Suprapubic skin (tissue), 4 donors: ENCODE data around the gene CARD16. TPM values are rescaled to one million over a fixed set of nuclear protein-coding genes. Genes with fewer than 3 reads are reported as not detected.
"Not testable (repeated sequence)": the region's sequence is repeated elsewhere in the genome, so short reads cannot be mapped to it uniquely, and the experiment has no call there.

Experiments
- DNase-seq, 2 donors: peaks; one replicate each; pipeline ENCODE4 v3.0.0-alpha.2; 2019; ENCODE audit warnings: low spot score in 2 of 2
- H3K27ac ChIP-seq: fragments of 200-600 bp; sonication (generic); one replicate; pipeline ENCODE4 v1.5.1; 2019
- H3K27me3 ChIP-seq: fragments of 200-600 bp; sonication (generic); one replicate; pipeline ENCODE4 v1.5.1; 2019
- H3K36me3 ChIP-seq: fragments of 200-600 bp; sonication (generic); one replicate; pipeline ENCODE4 v1.5.1; 2019
- H3K4me1 ChIP-seq: fragments of 200-600 bp; sonication (generic); one replicate; pipeline ENCODE4 v1.5.1; 2019
- H3K4me3 ChIP-seq: fragments of 200-600 bp; sonication (generic); one replicate; pipeline ENCODE4 v1.5.1; 2019; ENCODE audit warnings: mild to moderate bottlenecking
- H3K9me3 ChIP-seq: fragments of 200-600 bp; sonication (generic); one replicate; pipeline ENCODE4 v1.5.1; 2019
- EP300 ChIP-seq: sonication (generic); formaldehyde crosslinking; IDR thresholded peaks from one replicate; pipeline ENCODE4 v1.6.1; 2017; ENCODE audit warnings: antibody characterized with exemption
- POLR2A ChIP-seq, 2 donors: fragments of 450-650 bp; IDR thresholded peaks; one replicate each; pipeline ENCODE4 v1.6.1; 2017; ENCODE audit warnings: antibody characterized with exemption in 2 of 2, mild to moderate bottlenecking in 2 of 2, moderate library complexity in 2 of 2
- POLR2AphosphoS5 ChIP-seq, 3 donors: sonication (generic); formaldehyde crosslinking; IDR thresholded peaks; one replicate each; pipeline ENCODE4 v1.6.1; 2017; ENCODE audit warnings: antibody characterized with exemption in 3 of 3
- WGBS: methylation state at CpG from one replicate; pipeline ENCODE4 v1.1.5; 2018; 5-methylcytosine and 5-hydroxymethylcytosine counted together
- total RNA-seq, 4 donors: library from RNA; depleted of rRNA; stranded (reverse); fragments of >200 nt; gene quantifications; one replicate each; pipeline ENCODE4 v1.1.0, GENCODE V29; 2016
- TF ChIP-seq, protein P1 (sequence below), 2 donors: fragments of 200-600 bp in 1 of 2; fragments of 450-650 bp in 1 of 2; sonication (generic) in 1 of 2; IDR thresholded peaks; one replicate each; pipeline ENCODE4 v1.5.1; 2016 to 2019; ENCODE audit warnings: antibody characterized with exemption in 2 of 2, mild to moderate bottlenecking in 1 of 2, moderate library complexity in 1 of 2

CARD16 gene
- total RNA-seq, 4 donors from 2014 or later = 1.6 to 9.0 (median 3.5) TPM

GRCh38 chr11:105049481-105049880, 4.3 kb upstream of the CARD16 start:
- no peaks in the 10 kb centered on the region for H3K27me3 ChIP-seq
- no peaks in the 10 kb centered on the region for H3K9me3 ChIP-seq
- H3K36me3 ChIP-seq = no peaks in the 10 kb centered on the region
- DNase-seq = no peak
- no peak for TF ChIP-seq POLR2AphosphoS5 (IDR thresholded peaks at IDR 0.05)
- H3K4me1 ChIP-seq = peaks cover 22% of the 10 kb centered on the region
- H3K27ac ChIP-seq = no peak overlapping the region
- 82% methylated on average over 1 of the region's 1 CpG for WGBS
- no peak overlapping the region for H3K4me3 ChIP-seq

DNA sequence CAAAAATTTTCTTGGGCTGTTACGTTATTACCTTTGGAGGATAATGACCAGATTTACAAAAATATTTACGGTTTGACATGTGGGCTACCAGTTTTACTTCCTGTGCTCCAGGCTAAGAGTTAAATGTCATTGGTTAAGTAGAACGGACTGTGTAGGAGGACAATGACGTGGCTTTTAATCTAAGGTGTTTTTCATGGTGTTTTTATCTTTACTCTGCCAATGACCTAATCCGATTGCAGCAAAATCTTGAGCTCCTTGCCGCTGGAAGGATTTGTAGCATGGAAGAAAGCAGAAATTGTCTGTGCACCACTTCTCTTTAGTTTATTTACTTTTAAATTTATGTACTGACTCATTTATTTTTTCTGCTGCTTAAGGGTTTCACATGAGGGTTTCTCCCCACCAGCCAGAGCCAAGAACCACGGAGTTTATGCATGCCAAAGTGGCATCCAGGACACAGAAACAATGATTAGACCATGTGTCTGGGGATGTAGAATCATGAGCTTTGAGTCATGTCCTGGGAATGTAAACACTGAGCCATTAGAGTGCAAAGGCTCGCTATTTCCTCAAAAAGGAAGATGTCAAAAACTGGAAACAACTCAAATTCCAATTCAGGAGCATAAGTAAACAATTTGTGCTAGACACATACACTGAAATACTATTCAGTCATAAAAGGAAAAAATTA, 1.9 kb upstream of the CARD16 start:
- no peak overlapping the region for H3K27ac ChIP-seq
- TF ChIP-seq EP300 (peak; percentile 8), POLR2AphosphoS5 (IDR thresholded peaks at IDR 0.05) (peak in 1 of 3 donors; percentile 19), POLR2A (IDR thresholded peaks at IDR 0.05) (no peak)
- DNase-seq = peak in 1 of 2 donors; percentile 63
- H3K4me1 ChIP-seq = peaks cover 29% of the 10 kb centered on the region
- H3K36me3 ChIP-seq = no peaks in the 10 kb centered on the region
- no peaks in the 10 kb centered on the region for H3K9me3 ChIP-seq
- no peaks in the 10 kb centered on the region for H3K27me3 ChIP-seq
- H3K4me3 ChIP-seq = no peak overlapping the region
- WGBS = 38% methylated on average over 8 of the region's 8 CpGs

GRCh38 chr11:105045676-105046296, 651 bp upstream of the CARD16 start:
- peak in 1 of 2 donors; percentile 73 for DNase-seq
- Histone ChIP-seq H3K4me1 (peaks cover 30% of the 10 kb centered on the region), H3K4me3 (peak overlapping the region; percentile 41), H3K27me3 (no peaks in the 10 kb centered on the region), H3K27ac (peak overlapping the region; percentile 50), H3K36me3 (no peaks in the 10 kb centered on the region), H3K9me3 (no peaks in the 10 kb centered on the region)
- WGBS = 51% methylated on average over 5 of the region's 5 CpGs
- TF ChIP-seq POLR2AphosphoS5 (IDR thresholded peaks at IDR 0.05) = no peak

DNA sequence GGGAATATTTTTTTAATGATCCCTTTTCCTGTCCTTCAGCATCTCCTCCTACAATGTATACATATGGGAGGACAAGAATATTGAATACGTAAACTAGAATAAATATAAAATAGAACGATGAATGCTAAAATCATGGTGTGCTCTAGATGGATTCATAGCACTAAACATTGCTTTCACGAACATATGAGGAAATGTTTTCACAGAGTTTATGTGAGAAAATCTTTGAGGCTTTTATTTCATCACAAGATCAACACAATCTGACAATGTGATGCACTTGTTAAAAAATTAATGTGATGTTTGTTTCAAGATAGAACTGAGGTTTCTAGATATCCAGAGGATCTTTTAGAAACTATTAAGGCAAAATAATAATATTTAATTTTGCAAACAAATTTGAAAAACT, 3.0 kb downstream of the CARD16 start:
- no peak for DNase-seq
- 89% methylated on average over 3 of the region's 3 CpGs for WGBS
- Histone ChIP-seq H3K36me3 (no peaks in the 10 kb centered on the region), H3K4me3 (no peak overlapping the region), H3K9me3 (no peaks in the 10 kb centered on the region), H3K27me3 (no peaks in the 10 kb centered on the region), H3K4me1 (peaks cover 28% of the 10 kb centered on the region), H3K27ac (no peak overlapping the region)
- TF ChIP-seq POLR2AphosphoS5 (IDR thresholded peaks at IDR 0.05) = no peak
- TF ChIP-seq EP300 = no peak
- TF ChIP-seq POLR2A (IDR thresholded peaks at IDR 0.05) = no peak
- TF ChIP-seq, protein P1, sequence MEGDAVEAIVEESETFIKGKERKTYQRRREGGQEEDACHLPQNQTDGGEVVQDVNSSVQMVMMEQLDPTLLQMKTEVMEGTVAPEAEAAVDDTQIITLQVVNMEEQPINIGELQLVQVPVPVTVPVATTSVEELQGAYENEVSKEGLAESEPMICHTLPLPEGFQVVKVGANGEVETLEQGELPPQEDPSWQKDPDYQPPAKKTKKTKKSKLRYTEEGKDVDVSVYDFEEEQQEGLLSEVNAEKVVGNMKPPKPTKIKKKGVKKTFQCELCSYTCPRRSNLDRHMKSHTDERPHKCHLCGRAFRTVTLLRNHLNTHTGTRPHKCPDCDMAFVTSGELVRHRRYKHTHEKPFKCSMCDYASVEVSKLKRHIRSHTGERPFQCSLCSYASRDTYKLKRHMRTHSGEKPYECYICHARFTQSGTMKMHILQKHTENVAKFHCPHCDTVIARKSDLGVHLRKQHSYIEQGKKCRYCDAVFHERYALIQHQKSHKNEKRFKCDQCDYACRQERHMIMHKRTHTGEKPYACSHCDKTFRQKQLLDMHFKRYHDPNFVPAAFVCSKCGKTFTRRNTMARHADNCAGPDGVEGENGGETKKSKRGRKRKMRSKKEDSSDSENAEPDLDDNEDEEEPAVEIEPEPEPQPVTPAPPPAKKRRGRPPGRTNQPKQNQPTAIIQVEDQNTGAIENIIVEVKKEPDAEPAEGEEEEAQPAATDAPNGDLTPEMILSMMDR (IDR thresholded peaks at IDR 0.05) = no peak

DNA sequence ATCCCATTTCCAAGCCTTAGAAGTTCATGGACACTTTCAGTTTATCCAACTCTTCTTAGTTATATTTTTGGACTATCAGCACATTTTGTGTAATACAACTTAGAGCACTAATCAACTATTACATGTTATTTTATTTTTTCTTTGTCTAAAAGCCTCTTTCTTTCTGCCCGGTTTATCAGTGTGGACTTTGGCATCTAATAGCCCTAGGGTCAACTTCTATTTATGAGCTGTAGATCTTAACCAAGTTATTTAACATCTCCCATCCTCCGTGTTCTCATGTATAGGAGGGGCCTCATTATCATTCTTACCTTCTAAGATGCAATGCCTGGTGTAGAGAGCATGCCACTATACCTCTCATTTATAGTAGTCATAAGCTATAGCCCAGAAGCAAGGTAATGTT, 4.4 kb downstream of the CARD16 start:
- Histone ChIP-seq H3K4me1 (peaks cover 15% of the 10 kb centered on the region), H3K27me3 (no peaks in the 10 kb centered on the region), H3K4me3 (no peak overlapping the region), H3K9me3 (no peaks in the 10 kb centered on the region), H3K36me3 (no peaks in the 10 kb centered on the region), H3K27ac (no peak overlapping the region)
- DNase-seq = no peak
- TF ChIP-seq, protein P1 (IDR thresholded peaks at IDR 0.05) = no peak
- TF ChIP-seq EP300 (no peak), POLR2AphosphoS5 (IDR thresholded peaks at IDR 0.05) (no peak), POLR2A (IDR thresholded peaks at IDR 0.05) (no peak)
- WGBS = 98% methylated on average over 2 of the region's 2 CpGs

DNA sequence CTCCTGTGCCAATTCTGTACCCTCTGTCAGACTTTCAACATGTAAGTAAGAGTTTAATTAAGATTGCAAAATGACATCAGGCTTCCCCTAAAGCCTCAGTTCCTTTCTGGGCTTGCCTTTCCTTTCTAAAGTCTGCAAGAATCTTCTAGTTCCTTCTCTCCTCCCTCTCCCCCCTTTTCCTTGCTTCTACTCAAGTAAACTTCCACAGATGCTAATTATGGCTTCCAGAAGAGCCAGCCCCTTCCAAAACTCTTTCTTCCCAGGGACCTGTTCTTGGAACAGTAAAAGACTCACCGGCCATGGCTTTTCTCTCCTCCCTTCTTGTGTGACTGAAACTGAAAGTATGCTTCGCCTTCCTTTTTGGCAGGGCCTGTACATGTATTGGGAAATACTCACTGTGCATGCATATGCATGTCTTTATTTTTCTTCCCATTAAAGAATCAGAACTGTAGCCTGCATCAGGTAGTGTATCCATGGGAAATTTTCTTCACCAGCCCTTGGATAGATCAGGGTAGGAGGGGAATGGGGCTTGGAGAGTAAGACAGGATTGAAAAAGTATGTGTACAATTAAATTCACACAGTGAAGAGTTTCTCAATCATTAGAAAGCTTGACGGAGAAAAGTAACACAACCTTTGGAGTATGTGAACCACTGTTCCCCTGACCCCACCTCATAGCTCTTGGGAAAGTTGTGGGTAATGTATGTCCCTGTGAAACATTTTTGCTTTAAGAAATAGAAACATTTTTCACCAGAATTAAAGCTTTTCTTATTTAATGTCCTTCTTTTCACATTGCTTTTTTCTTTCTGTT, 10.1 kb downstream of the CARD16 start, which contains the start of gene CASP1:
Gene CASP1 (minus strand): TSS at position 332 of the 808 bp plus-strand sequence. CDS start 31 bp downstream, at position 301.
- Histone ChIP-seq H3K4me1 (peaks cover 34% of the 10 kb centered on the region), H3K9me3 (no peaks in the 10 kb centered on the region), H3K4me3 (peak within 1 kb of the TSS; percentile 45), H3K27ac (peak within 1 kb of the TSS; percentile 50), H3K27me3 (no peaks in the 10 kb centered on the region), H3K36me3 (peaks cover 12% of the 10 kb centered on the region)
- no peak for TF ChIP-seq POLR2A (IDR thresholded peaks at IDR 0.05)
- TF ChIP-seq POLR2AphosphoS5 (IDR thresholded peaks at IDR 0.05) = no peak
- TF ChIP-seq, protein P1 (IDR thresholded peaks at IDR 0.05) = no peak
- TF ChIP-seq EP300 = no peak
- 6% methylated on average over 3 of the region's 3 CpGs for WGBS
- DNase-seq = no peak

DNA sequence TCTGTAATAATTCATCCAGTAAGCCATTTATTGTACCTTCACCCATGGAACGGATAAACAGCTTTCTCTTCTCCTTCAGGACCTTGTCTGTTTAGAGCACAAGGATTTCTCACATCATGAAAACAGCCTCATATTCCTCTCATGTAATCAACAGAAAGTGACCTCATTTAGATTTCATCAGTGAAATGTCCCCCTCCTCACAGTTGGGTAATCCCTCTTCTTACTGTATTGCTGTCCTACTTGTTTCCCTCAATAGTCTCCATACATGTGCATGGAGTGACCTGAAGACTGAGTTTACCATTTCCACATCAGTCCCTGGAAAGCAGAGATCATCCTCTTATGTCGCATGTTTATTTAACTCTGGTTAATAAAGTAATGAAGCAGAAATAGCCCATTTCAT, 10.7 kb downstream of the CARD16 start:
- WGBS = 23% methylated on average over 2 of the region's 2 CpGs

More for the DNA sequence above, 10.7 kb downstream of the CARD16 start:
- H3K27me3 ChIP-seq, DNase-seq, H3K9me3 ChIP-seq: not testable (repeated sequence)
- Histone ChIP-seq H3K27ac (peak overlapping the region; percentile 50), H3K36me3 (peaks cover 18% of the 10 kb centered on the region), H3K4me3 (peak overlapping the region; percentile 45), H3K4me1 (peaks cover 34% of the 10 kb centered on the region)
